Adrenal gland (tissue), 12 donors: ENCODE data around the gene OPRL1. TPM values are rescaled to one million over a fixed set of nuclear protein-coding genes. Genes with fewer than 3 reads are reported as not detected.

Experiments used
- DNase-seq, 7 donors: peaks; one replicate each; pipeline ENCODE4 v3.0.0-alpha.2; 2019 to 2020
- H3K27ac ChIP-seq, 5 donors: fragments of 200-600 bp; sonication (generic) in 4 of 5; 1 replicate in 3 of 5; 2 replicates in 2 of 5; pipeline versions ENCODE4 v1.5.1 to v1.8.0; 2016 to 2020; ENCODE audit warnings: mild to moderate bottlenecking in 1 of 5
- H3K27me3 ChIP-seq: fragments of 200-600 bp; 2 replicates; pipeline ENCODE4 v1.8.0; 2021
- H3K36me3 ChIP-seq, 2 donors: fragments of 200-600 bp; replicated peaks in 1 of 2; 1 replicate in 1 of 2; 2 replicates in 1 of 2; pipeline versions ENCODE4 v1.5.1 to v1.8.0; 2018 to 2022
- H3K4me1 ChIP-seq, 2 donors: fragments of 200-600 bp; replicated peaks in 1 of 2; 1 replicate in 1 of 2; 2 replicates in 1 of 2; pipeline versions ENCODE4 v1.5.1 to v1.8.0; 2018 to 2021
- H3K4me3 ChIP-seq, 4 donors: fragments of 200-600 bp; sonication (generic) in 3 of 4; one replicate each; pipeline ENCODE4 v1.5.1; 2016 to 2018
- H3K9me3 ChIP-seq, 3 donors: fragments of 200-600 bp; sonication (generic) in 1 of 3; replicated peaks in 1 of 3; 1 replicate in 2 of 3; 2 replicates in 1 of 3; pipeline versions ENCODE4 v1.5.1 to v1.8.0; 2016 to 2021
- POLR2A ChIP-seq, 2 donors: fragments of 450-650 bp; IDR thresholded peaks; one replicate each; pipeline ENCODE4 v1.6.1; 2017; ENCODE audit warnings: antibody characterized with exemption in 2 of 2, mild to moderate bottlenecking in 2 of 2, moderate library complexity in 1 of 2
- WGBS, 4 donors: extraction: QIAGEN DNeasy Blood & Tissue Kit in 2 of 4; methylation state at CpG; one replicate each; pipeline versions ENCODE4 v1.1.5 to v1.1.7; 2013 to 2017; 5-methylcytosine and 5-hydroxymethylcytosine counted together
- intact Hi-C, 2 donors: fragments of 100-400 bp; cut with DNase I; formaldehyde crosslinking; loops; one replicate each; pipeline versions ENCODE4 v1.14.1 to v1.15.0; 2022 to 2023
- polyA plus RNA-seq, 3 donors: library from polyadenylated mRNA; stranded (reverse); fragments of 200-250 nt in 2 of 3; fragments of 350-450 nt in 1 of 3; fragmentation: Illumina TruSeq in 1 of 3; extraction: RNeasy Lipid Tissue Mini Kit (QIAGEN cat#74804) in 1 of 3; gene quantifications; one replicate each; pipeline ENCODE4 v1.2.3, GENCODE V29; 2013 to 2014
- total RNA-seq, 9 donors: library from RNA; depleted of rRNA in 4 of 9; stranded (reverse); fragments of >200 nt in 4 of 9; fragments of 120-200 nt in 1 of 9; fragmentation: NEBNext Ultra II Directional in 1 of 9; extraction: Animal tissue kit (Norgen Biotek cat#: 25700) in 1 of 9; gene quantifications; one replicate each; pipeline versions ENCODE4 v1.1.0 to v1.2.4, GENCODE V29; 2013 to 2023
- TF ChIP-seq, protein P1 (sequence below), 6 experiments: fragments of 450-650 bp in 4 of 6; fragments of 200-600 bp in 2 of 6; sonication (generic) in 1 of 6; IDR thresholded peaks; 1 replicate in 5 of 6; 2 replicates in 1 of 6; pipeline versions ENCODE4 v1.5.1 to v1.8.0; 2016 to 2021; ENCODE audit warnings: antibody characterized with exemption in 6 of 6, mild to moderate bottlenecking in 2 of 6, moderate library complexity in 1 of 6
- donor health status: healthy with polysubstance abuse.
- donor health status: Bipolar disorder and iron deficiency.
- donor health status: DM: yes; HTN: yes; CAD: no.
- donor health status: DM: no; HTN: no; CAD: no.
- donor health status: DM: no; HTN: no; CAD: no.
- donor health status: DM: yes; HTN: yes; CAD: no.

The OPRL1 gene
- total and polyA plus RNA-seq, 12 donors: 0.24 to 5.7 (median 2.2) TPM

DNA sequence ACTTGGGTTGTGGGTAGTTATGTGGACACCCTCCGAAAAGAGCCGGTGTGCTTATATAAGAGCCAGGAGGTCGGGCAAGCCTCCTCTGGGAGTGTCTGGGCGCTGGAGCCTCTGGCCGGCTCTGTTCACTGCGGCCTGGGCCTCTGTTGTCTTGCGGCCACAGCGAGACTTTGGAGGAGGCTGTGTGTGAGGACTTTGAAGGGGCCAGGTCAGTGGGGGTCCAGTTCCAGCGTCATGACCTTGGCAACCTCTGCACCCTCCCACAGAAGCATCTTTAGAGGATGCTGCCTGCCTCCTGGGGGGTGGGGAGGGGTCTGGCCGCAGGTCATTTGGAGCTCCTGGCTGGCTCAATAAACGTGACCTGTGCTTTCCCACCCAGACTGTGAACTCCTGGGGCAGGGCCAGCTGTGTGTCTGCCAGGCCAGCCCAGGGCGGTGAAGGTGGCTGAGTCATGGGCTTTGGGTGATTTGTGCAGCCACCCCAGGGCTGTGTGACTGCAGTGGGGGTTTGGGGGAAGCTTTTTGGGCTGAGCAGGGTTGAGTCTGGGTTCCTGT is 15.7 kb upstream of the OPRL1 start:
- TF ChIP-seq, protein P1, sequence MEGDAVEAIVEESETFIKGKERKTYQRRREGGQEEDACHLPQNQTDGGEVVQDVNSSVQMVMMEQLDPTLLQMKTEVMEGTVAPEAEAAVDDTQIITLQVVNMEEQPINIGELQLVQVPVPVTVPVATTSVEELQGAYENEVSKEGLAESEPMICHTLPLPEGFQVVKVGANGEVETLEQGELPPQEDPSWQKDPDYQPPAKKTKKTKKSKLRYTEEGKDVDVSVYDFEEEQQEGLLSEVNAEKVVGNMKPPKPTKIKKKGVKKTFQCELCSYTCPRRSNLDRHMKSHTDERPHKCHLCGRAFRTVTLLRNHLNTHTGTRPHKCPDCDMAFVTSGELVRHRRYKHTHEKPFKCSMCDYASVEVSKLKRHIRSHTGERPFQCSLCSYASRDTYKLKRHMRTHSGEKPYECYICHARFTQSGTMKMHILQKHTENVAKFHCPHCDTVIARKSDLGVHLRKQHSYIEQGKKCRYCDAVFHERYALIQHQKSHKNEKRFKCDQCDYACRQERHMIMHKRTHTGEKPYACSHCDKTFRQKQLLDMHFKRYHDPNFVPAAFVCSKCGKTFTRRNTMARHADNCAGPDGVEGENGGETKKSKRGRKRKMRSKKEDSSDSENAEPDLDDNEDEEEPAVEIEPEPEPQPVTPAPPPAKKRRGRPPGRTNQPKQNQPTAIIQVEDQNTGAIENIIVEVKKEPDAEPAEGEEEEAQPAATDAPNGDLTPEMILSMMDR (IDR thresholded peaks at IDR 0.05): no peak
- TF ChIP-seq POLR2A (IDR thresholded peaks at IDR 0.05): peak in 1 of 2 donors; percentile 17
- Histone ChIP-seq H3K9me3 (no peaks in the 10 kb centered on the region), H3K36me3 (no peaks in the 10 kb centered on the region), H3K27me3 (no peaks in the 10 kb centered on the region), H3K4me3 (peak overlapping the region in 1 of 4 donors; percentile 93), H3K27ac (peak overlapping the region; percentile 19 to 79 (median 54)), H3K4me1 (peaks cover 20 to 26% of the 10 kb centered on the region in 2 donors)
- 11 to 34% (median 20%) methylated on average over 9 to 12 of the region's 12 CpGs for WGBS, 4 donors
- intact Hi-C loops: no loop called here
- peak; percentile 72 to 87 (median 86) for DNase-seq

DNA sequence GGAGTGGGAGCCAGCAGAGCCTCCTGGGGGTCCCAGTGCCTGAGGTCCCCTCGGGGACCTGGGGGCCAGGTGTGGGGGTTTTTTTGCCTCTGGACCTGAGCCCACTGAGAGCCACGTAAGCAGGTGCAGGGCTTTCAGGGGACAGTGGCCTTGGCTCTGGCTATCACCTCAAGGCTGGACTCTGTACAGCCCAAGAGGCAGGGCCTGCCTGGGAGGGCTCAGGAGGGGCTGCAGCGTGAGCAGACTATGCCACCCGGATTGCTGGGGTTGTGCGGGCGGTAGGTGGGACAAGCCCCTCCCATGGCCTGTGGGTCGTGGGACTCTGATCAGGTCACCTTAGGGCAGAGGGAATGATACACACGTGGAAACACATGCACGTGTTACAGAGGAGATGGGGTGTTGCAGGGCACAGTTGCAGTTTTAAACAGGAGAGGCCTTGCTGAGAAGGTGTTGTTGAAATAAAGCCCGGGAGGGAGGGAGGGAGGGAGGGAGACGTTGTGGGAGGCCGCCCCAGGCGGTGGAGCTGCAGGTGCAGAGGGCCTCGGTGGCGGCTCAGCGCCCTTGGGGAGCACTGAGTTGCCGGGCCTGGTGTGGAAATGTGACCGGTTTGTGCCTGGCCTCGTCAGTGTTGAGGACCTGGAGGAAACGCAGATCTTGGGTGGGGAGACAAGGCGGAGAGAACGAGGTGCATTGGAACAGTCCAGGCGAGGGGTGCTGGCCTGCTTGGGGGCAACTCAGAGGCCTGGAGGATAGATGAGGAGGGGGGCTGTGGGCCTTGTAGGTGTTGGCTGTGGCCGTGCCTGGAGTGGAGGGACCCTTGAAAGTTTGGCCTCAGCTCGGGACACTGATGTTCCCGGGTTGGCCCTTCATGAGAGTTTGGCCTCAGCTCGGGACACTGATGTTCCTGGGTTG is 14.6 kb upstream of the OPRL1 start:
- Histone ChIP-seq H3K27ac (no peak overlapping the region), H3K27me3 (no peaks in the 10 kb centered on the region), H3K4me3 (no peak overlapping the region), H3K9me3 (no peaks in the 10 kb centered on the region), H3K36me3 (no peaks in the 10 kb centered on the region), H3K4me1 (peaks cover 20 to 26% of the 10 kb centered on the region in 2 donors)
- DNase-seq: no peak
- intact Hi-C loops: no loop called here
- no peak for TF ChIP-seq POLR2A (IDR thresholded peaks at IDR 0.05)
- TF ChIP-seq, protein P1 (IDR thresholded peaks at IDR 0.05): no peak
- 54 to 60% (median 58%) methylated on average over 18 to 27 of the region's 27 CpGs for WGBS, 4 donors

DNA sequence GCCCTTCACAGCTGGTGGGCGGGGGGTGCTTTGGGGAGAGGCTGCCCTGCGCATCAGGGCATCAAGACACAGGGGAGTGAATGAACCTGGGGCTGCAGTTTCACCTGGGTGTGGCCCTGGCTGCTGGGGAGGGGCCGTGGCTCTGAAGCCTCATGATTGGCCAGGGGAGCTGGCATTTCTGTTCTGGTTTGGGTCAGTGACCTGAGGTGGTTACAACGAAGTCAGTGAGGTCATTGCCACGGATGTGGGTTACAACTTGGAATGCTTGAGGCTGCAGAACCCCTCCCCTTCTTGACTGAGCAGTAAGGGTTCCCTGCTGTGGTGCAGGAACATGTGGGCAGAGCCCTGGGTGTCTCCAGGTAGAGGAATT is 13.9 kb upstream of the OPRL1 start:
- intact Hi-C loops: no loop called here
- H3K4me3 ChIP-seq: no peak overlapping the region
- DNase-seq: peak in 3 of 7 donors; percentile 40 to 72 (median 46)
- no peaks in the 10 kb centered on the region for H3K36me3 ChIP-seq
- H3K27ac ChIP-seq: no peak overlapping the region
- no peaks in the 10 kb centered on the region for H3K9me3 ChIP-seq
- peaks cover 20 to 26% of the 10 kb centered on the region in 2 donors for H3K4me1 ChIP-seq
- whole genome bisulfite sequencing, 4 donors: 29 to 100% (median 43%) methylated on average over 1 to 5 of the region's 5 CpGs
- TF ChIP-seq POLR2A (IDR thresholded peaks at IDR 0.05): no peak
- TF ChIP-seq, protein P1 (IDR thresholded peaks at IDR 0.05): no peak
- no peaks in the 10 kb centered on the region for H3K27me3 ChIP-seq

DNA sequence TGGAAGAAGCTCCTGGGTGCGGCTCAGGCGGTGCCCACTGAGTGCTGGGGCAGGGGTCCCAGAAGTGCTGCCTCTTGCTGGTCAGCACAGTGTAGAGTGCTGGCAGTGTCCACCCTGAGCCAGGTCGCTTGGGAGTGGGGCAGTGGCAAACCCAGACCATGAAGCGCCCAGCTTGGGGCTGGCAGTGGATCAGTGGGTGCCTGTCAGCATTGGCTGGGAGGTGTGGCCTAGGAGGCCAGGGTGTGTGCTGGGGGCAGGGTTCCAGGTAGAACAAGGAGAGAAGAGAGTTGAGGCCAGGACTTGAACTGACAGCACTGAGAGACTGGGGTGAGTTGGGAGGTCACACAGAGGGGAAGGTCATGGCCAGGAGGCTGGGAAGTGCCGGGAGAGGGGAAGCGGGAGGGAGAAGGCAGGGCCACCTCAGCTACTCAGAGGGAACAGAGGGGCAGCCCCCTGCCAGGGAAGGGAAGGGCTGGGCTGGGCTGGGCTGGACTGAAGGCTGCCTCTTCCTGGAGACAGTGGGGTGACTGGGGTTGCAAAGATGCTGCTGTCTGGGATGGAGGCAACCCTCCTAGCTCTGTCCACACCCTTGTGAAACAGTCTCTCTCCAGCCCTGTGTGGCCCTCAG is 12.8 kb upstream of the OPRL1 start:
- TF ChIP-seq, protein P1 (IDR thresholded peaks at IDR 0.05): no peak
- TF ChIP-seq POLR2A (IDR thresholded peaks at IDR 0.05): no peak
- no peak for DNase-seq
- Histone ChIP-seq H3K4me3 (no peak overlapping the region), H3K4me1 (peaks cover 20 to 25% of the 10 kb centered on the region in 2 donors), H3K36me3 (no peaks in the 10 kb centered on the region), H3K27ac (no peak overlapping the region), H3K27me3 (no peaks in the 10 kb centered on the region), H3K9me3 (no peaks in the 10 kb centered on the region)
- intact Hi-C loops: no loop called here
- 69 to 82% (median 76%) methylated on average over 4 to 6 of the region's 6 CpGs for WGBS, 4 donors
